LNCAP (cell line): Measurements from ENCODE around the gene ACD.

Experiments
- TF ChIP-seq, protein P1 (sequence below): fragments of 450-650 bp; IDR thresholded peaks from 2 replicates; pipeline ENCODE4 v1.5.1; 2017; ENCODE audit warnings: mild to moderate bottlenecking

Gene ACD

DNA sequence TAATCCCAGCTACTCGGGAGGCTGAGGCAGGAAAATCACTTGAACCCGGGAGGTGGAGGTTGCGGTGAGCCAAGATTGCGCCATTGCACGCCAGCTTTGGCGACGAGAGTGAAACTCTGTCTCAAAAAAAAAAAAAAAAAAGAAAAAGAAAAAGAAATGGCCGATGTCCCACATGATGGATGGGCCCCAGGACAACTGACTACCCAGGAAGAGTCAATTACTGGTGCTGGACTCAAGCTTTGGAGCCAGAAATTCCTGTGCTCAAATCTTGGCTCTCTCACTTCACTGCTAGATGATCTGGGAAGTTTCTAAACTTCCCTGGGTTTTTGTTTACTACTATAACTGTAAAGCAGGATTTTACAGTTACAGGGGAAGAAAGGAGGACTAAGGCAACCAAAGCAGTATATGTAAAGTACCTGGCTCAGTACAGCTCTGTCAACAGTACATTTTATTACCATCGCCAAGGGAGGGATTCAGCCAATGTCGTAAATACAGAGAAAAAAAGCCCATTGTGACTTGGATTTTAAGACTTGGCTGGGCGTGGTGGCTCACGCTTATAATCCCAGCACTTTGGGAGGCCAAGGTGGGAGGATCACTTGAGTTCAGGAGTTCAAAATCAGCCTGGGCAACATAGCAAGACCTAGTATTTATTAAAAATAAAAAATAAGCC is 18.4 kb upstream of the ACD start:
- TF ChIP-seq, protein P1, sequence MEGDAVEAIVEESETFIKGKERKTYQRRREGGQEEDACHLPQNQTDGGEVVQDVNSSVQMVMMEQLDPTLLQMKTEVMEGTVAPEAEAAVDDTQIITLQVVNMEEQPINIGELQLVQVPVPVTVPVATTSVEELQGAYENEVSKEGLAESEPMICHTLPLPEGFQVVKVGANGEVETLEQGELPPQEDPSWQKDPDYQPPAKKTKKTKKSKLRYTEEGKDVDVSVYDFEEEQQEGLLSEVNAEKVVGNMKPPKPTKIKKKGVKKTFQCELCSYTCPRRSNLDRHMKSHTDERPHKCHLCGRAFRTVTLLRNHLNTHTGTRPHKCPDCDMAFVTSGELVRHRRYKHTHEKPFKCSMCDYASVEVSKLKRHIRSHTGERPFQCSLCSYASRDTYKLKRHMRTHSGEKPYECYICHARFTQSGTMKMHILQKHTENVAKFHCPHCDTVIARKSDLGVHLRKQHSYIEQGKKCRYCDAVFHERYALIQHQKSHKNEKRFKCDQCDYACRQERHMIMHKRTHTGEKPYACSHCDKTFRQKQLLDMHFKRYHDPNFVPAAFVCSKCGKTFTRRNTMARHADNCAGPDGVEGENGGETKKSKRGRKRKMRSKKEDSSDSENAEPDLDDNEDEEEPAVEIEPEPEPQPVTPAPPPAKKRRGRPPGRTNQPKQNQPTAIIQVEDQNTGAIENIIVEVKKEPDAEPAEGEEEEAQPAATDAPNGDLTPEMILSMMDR = no peak

GRCh38 chr16:67677712-67678111 is 17.7 kb upstream of the ACD start:
- TF ChIP-seq, protein P1 = no peak

DNA sequence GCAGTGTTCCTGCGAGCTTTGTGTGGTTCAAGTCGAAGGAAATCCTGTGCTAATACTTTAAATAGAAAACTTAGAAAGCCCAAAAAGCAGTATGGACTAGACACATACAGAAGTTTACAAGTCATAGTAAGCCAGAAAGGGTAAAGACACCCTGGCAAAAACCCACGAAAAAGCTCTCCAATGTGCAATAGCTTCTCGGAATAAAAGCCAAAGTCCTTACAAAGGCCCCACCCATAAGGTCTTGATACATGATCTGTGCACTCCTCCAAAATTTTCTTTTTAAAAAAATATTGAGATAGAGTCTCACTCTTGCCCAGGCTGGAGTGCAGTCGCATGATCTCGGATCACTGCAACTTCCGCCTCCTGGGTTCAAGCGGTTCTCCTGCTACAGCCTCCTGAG is 16.9 kb upstream of the ACD start:
- TF ChIP-seq, protein P1 = no peak

GRCh38 chr16:67676516-67676915 is 16.5 kb upstream of the ACD start:
- TF ChIP-seq, protein P1 = no peak

DNA sequence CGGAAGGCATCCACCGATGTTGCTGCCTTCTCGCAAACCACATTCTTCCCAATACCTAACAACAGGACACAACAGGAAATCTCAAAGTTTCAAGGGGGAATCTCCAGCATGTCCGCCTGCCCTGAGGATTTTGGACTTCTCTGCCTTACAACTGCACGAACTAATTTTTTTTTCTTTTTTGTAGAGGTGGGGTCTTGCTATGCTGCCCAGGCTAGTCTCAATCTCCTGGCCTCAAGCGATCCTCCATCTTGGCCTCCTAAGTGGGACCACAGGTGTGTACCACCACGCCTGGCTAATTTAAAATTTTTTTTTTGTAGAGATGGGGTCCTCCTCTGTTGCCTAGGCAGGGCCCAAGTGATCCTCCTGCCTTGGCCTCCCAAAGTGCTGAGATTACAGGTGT is 15.9 kb upstream of the ACD start:
- TF ChIP-seq, protein P1 = no peak

- TF ChIP-seq, protein P1 = no peak
These were observed 15.5 kb upstream of the ACD start for GRCh38 chr16:67675579-67675935.

DNA sequence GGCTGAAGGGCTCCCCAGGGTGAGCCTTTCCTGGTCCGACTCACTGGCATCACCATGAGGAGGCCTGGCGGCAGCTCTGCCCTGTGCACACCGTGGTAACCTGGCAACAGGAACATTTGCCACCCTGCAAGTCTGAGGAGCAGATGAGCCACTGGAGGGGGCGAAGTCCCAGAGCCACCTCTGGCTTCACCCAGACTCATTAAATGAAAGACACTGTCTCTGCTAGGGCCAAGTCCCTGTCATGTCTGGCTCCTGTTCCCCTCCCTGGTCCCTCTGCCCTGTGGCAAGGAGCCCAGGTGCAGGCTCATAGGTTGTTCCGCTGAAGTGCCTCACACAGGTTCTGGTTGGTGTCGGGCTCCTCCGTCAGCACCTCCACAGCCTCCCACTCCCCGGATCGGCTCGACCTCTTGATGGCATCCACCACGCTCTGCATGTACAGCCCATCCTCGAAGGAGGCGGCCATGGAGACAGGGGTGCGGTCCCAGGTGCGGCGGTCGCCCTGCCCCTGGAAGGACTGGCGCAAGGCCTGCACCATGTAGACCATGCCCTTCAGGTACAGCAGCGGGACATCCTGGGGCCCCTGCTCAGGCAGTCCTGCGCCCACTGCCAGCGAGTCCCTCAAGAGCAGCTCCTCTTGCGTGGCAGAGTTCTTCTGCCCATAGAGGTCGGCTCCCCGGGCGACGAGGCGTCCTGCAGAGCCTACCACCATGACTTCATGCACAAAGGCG is 15.0 kb upstream of the ACD start:
- TF ChIP-seq, protein P1 = no peak
